ENCODE results near the gene TAX1BP1.
"Not testable (repeated sequence)": the region's sequence is repeated elsewhere in the genome, so short reads cannot be mapped to it uniquely, and the experiment has no call there.

TAX1BP1 gene

DNA sequence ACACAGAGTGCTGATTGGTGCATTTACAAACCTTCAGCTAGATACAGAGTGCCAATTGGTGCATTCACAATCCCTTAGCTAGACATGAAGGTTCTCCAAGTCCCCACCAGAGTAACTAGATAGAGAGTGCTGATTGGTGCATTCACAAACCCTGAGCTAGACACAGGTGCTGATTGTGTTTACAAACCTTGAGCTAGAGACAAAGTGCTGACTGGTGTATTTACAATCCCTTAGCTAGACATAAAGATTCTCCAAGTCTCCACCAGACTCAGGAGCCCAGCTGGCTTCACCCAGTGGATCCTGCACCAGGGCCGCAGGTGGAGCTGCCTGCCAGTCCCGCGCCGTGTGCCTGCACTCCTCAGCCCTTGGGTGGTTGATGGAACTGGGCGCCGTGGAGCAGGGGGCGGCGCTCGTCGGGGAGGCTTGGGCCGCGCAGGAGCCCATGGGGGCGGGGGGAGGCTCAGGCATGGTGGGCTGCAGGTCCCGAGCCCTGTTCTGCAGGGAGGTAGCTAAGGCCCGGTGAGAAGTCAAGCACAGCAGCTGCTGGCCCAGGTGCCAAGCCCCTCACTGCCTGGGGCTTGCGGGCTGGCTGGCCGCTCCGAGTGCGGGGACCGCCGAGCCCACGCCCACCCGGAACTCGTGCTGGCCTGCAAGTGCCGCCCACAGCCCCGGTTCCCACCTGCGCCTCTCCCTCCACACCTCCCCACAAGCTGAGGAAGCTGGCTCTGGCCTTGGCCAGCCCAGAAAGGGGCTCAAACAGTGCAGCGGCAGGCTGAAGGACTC, 116.9 kb downstream of the TAX1BP1 start:
- not testable (repeated sequence) for DNase-seq

DNA sequence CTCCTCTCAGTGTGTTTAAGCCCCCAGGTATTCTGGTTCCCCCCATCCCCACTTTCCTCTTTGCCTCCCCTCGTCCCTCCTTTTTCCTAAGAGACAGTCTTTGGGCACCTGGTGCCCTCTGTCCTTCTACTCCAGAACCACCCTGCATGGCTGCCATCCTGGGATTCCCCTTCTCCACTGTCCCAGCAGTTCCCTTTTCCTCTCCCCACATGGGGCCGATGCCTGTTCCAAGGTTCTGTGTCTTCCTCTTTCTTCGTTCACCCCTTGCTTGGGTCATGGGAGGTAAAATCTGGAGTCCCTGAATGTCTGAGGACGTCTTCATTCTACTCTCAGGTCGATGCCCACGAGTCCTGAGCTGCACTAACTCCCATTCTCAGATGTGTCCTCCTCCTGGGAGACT, 120.8 kb downstream of the TAX1BP1 start:
- DNase-seq = no peak

DNA sequence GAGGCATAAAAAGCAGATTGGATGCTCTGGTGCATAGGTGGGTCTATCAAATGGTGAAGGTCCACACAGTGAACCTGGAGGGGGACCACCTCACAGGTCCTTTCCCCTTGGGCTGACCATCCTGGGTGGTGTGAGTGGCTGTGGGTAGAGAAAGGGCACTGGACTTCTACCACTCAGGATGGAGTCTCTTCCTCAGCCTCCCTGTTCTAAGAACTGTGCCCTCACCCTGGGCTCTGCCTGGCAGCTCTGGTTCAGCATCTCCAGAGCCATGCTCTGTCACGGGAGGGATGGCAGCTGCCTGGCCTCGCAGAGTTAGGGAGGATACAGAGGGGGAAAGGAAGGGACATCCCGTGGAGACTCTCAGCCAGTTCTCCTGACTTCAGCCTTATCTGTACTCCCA, 121.8 kb downstream of the TAX1BP1 start:
- no peak for DNase-seq

DNA sequence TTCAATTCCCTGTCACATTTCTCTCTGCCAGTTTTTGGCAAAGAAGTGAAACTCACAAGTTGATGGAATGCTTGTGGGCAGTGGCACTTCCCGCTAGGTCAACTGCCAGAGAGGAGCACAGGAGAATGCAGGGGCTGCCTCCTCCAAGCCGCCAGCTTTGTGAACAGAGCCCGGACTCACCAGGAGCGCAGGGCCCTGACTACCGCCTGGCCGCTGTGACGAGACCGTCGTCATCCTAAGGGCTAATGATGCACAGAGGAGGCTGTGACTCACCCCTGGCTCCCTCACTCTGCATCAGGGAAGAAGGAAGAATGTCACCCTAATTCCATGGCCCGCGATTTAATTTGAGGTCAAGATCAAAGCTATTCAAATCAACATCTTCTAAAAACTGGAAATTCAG, 123.9 kb downstream of the TAX1BP1 start:
- DNase-seq = no peak

DNA sequence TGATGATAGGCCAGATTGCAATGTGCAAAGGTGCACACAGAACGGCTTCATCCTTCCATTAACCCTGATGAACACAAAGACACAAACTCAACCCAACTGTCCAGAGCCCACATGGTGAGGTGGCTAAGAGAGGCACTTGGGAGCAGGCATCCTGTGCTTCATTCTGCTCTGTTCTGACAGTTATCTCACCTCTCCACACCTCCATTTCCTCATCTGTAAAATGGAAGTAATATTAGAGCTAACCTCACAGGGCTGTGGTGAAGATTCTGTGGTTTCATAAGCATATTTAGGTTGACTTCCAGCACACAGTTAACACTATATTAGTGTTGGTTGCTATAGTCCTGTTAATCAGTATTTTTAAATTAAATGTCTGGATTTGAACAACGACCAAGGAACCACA, 126.3 kb downstream of the TAX1BP1 start:
- DNase-seq = no peak

DNA sequence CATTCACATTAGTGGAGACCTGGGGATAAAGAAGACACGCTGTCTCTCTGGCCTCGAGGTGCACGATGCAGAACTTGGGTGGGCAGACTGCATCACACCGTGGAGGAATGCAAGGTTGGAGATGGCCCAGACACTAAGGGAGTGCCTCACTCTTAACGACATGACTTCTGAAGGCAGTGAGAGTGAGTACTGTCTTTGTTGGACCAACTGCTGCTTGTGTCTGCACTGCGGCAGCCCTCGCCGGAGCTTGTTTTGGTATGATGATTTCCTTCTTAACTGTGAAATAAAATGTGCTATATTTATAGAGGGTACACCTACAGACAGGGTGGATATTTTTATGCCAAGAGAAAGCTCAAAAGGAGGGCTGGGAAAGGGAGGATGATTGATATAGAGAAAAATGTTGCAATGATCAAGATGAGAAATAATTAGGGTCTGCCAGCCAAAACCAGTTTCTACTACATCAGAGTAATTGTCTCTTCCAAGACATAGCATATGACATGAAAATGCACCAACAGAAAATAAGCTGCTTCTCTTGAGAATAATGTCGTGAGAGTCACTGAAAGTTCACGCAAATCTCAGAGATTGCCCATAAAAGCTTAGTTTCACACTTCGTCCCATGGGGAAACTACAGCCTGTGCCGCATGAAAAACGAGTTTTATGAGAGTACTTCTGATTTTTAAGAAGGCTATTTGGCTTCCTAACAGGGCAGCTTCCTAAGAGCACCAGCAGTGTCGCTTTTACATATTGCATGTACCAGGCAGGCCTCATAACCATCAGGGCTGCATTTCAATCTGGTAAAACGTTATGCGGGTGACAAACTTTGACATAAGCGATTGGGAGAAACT, 127.1 kb downstream of the TAX1BP1 start:
- no peak for DNase-seq

DNA sequence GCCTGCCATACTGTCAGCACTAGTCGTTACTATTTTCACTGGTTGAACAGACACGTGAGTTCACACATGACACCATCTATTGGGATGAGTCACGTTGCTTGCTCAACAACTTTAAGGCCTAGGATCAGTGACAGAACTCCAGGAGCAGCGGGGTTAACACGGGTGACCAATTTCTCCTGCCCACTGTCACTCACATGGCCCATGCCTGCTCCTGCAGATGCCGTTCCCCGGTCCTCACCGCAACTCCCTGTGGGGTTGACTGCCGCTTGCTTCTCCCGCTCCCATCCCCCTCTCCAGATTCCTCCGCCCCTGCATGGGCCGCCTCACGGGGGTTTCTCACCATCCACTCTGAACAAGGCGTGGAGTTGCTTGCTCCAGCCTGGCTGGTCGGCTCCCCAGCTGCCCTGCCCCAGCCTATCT, 128.2 kb downstream of the TAX1BP1 start:
- DNase-seq = no peak

DNA sequence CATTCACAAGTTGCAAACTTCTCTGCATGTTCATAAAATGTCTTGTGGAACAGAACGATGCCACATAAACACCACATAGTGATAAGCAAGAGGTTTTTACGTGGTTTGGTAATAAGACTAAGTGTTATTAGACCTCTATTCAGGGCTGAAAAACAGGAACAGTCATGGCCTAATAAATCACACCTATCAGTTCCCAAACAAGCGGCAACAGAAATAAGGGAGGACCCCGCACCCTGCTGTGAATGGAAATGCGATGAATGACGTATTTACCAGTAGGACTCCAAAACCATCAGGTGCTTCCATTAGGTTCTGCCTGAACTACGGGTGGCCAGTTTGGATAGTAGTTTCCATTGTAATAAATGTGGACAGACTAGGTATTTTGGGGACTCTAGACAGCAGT, 129.1 kb downstream of the TAX1BP1 start:
- DNase-seq = no peak

DNA sequence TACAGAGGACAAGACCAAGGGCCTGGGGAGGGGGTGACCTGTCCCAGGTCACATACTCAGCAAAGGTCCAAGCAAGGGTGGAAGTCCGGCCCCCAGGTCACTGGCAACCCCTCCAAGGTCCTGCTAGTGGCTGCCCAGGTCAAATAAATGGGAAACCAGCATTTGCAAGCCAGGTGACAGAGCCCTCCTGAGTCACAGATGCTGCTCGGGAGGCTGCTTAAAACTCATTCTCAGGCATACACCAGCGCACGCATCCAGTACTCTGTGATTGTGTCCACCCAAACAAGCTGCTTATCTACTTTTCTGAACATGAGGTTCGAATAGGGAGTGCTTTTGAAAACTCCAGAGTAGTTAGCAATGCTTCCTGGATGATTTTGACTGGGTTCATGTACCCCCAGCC, 130.6 kb downstream of the TAX1BP1 start:
- no peak for DNase-seq

DNA sequence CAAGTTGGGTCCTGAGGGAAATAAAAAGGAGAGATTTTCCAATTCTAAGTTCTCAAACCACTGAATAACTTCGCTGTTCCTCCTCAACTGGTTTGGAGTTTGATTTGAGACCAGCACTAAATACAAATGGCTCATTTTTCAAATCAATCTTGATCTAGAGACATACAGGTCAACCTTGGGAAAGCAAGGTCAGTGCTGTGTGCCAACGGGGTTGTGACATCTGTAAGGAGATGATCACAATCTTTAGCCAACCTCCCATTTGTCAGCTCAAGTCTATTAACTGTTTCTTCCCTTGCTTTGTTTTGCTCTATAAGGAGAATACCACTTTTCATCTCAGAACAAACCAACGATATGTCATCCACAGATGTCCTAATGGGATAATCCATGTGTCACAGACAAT, 131.1 kb downstream of the TAX1BP1 start:
- no peak for DNase-seq

DNA sequence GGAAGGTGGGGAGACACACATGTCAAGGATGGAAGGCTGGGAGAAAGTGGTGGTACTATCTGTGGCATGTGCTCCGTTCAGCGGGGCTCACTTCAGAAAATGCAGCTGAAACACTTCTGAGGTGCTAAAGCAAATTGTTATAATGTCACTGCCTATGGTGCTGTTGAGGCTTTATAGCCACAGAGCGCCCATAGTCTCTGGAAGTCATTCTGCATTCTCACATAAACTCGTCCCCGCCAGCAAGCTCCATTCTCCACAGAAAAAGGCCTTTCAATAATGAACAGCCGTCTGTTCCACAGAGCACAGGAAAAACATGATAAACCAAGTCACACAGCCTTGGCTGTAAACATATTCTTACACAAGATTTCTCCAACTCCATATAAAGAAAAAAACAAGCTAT, 131.9 kb downstream of the TAX1BP1 start:
- no peak for DNase-seq

DNA sequence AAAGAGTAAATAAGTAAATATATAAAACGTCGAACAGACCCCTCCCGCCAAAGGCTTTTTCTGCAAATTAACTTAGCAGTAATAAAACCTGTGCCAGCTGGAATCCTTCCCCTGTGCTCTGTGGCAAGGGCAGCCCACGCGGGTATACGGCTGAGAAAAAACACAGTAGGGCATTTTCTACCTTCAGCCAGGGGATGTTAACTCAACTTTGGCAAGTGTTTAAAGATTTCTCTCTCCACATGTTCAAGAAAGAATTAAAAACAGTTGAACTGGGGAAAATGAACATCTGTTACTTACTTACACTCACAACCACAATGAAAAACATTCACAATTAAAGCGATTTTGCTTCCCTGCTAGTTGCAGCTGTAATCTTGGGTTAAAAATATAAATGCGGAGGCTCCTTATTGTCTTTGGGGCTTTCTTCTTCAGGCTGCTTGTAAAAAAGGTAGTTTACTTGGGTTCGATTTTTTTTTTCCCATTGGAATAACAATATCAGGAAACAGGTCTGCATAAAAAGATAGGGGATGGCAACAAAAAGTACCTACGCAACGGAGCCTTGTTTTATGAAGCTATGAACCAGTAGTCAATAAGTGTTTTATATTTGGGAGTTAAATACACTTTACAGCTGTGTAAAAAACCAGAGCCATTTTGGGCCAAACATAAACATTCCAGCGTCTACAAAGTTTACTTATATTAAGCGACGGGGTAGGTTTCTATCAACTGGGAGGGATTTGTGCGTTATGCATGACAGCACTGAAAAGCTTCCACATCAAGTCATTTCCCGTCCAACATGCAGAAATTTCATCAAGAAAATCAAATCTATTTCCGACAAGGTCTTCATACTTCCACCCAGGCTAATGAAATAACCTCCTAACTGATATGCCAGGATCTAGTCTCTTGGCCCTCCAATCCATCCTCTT, 132.7 kb downstream of the TAX1BP1 start:
- no peak for DNase-seq

DNA sequence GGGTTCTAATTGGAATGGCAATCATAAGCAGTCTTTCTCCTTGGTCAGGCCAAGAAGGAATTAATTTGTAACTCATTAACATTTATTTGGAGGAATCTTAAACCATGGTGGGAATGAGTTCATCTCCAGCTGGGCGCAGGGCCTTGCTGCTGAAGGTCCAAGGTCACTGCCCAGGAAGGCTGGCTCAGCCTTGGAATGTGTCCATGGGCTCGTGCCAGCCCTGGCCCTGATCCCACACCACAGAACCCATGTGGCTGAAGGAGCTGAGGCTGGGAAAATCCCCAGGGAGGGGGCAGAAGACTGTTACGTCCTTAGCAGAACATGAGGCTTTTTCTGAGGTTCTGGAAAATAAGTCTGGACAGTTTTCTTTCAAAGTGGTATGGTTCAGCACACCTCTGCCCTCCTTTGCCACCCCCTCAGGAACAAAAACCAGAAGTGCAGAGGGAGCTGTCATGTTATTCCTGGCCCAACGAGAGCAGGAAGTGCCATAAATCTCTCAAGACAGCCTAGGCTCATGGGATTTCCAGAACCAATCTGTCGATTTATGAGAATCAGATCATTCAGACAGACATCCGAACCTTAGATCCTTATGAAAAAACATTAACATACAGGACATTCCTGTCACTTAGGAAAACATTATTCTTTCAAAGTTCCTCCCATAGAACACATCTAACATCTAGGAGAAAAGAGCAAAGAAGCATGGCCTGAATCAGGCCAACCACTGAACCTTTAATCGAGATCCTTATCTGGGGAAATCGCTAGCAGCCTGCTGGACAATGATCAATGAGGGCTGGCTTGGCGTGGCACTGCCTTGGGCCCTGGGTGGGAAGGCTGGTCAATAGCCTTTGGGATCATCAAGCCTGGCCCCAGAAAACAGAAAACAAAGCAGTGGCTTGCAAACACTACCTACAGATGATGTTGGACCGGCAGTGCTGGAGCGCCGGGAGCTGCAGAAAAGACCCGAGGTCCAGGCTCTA, 134.3 kb downstream of the TAX1BP1 start:
- DNase-seq = no peak

DNA sequence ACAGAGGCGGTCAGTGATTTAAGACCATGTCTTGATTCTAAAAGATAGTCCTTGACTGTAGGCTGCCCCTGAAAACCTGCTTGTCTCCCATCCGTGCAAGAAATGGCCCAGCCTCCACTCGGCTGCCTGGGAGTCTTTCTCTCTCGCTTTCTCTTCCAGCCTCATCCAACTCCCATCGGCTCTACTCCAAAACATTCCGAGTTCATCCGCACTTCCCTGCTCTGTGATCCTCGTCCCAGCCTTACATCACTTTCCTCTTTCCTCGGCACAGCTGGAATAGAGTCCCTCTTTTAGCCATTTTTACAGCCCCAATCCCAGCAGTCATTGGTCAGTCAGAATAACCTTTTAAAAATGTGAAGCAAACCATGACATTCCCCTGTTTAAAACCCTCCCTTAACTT, 135.1 kb downstream of the TAX1BP1 start:
- DNase-seq = no peak

DNA sequence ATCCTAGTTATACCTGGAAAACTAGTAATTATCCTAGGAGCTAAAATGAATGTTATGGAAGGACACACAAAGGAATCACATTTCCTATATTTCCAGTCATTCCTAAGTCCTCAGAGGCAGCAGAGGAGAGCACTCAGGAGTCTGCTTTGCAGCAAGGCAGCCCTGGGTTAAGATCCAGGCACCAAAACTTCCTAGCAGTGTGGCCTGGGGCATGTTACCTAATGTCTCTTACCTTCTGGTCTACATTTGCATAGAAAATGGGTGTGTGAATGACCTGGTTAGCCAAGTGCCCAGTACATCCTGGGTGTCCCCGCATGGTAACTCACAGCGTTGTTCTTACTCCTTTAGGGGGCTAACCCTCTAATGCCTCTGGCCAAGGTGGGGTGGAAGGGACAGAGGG, 135.9 kb downstream of the TAX1BP1 start:
- DNase-seq = no peak

DNA sequence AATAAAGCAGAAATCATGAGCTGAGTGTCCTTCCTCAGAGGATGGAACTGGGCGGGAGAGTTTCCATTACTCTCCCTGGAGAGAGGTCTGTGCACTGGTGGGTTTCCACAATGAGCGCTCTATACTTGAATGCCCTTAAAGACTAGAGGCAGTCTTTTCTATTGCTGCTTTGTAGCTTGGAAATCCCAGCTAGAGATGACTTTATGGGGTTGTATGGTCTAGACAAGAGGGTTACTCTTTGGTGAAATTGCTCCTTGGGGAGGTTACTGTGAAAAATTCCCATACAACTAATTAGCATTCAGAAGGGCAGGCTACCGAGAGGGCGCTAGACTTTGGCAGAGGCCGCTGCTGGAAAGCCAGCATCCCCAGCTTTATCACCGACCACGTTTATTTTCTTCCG, 136.8 kb downstream of the TAX1BP1 start:
- DNase-seq = no peak
